Measurements from ENCODE around the gene CADM2.

DNA sequence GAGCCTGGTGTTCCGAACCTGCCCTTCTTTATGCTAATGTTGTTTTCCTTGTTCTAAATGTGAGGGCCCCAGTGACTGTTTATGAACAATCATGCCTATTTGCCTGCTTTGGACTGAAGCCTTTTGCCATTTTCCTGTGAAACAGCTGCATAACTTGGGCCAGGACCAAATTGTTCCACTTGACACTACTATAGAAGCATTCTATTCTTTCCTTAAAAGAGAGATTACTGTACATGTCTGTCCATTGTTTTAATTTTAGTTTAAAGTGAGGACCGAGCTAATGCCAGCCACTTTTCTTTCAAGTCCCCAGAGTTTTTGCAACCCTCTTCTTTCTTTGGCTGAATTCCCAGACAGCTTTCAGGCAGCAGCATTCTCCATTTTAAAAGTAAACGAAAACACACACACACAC, 980.3 kb downstream of the CADM2 start:
- TF ChIP-seq, protein P1, sequence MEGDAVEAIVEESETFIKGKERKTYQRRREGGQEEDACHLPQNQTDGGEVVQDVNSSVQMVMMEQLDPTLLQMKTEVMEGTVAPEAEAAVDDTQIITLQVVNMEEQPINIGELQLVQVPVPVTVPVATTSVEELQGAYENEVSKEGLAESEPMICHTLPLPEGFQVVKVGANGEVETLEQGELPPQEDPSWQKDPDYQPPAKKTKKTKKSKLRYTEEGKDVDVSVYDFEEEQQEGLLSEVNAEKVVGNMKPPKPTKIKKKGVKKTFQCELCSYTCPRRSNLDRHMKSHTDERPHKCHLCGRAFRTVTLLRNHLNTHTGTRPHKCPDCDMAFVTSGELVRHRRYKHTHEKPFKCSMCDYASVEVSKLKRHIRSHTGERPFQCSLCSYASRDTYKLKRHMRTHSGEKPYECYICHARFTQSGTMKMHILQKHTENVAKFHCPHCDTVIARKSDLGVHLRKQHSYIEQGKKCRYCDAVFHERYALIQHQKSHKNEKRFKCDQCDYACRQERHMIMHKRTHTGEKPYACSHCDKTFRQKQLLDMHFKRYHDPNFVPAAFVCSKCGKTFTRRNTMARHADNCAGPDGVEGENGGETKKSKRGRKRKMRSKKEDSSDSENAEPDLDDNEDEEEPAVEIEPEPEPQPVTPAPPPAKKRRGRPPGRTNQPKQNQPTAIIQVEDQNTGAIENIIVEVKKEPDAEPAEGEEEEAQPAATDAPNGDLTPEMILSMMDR (IDR thresholded peaks at IDR 0.05; ENCODE audit: insufficient read depth, low read depth, low read length) = no peak
- TF ChIP-seq EZH2 (IDR thresholded peaks at IDR 0.05; ENCODE audit: insufficient read depth, low read length) = no peak
